Skeletal muscle tissue (tissue), 4 donors: ENCODE results near the gene NGB. TPM values are rescaled to one million over a fixed set of nuclear protein-coding genes. Genes with fewer than 3 reads are reported as not detected.
A peak's percentile ranks its signal among the peaks of the same experiment; 100 is the strongest.
"Not testable (repeated sequence)": the region's sequence is repeated elsewhere in the genome, so short reads cannot be mapped to it uniquely, and the experiment has no call there.

Experiments
- H3K27ac ChIP-seq: one replicate; pipeline ENCODE4 v1.7.0; 2013; ENCODE audit warnings: mild to moderate bottlenecking, low read depth, low read length, inconsistent platforms
- H3K27me3 ChIP-seq, 3 donors: one replicate each; pipeline ENCODE4 v1.7.0; 2013; ENCODE audit warnings: low read length in 3 of 3; ENCODE audit not compliant: control insufficient read depth in 3 of 3, insufficient read depth in 3 of 3
- H3K36me3 ChIP-seq, 3 donors: one replicate each; pipeline ENCODE4 v1.7.0; 2013; ENCODE audit warnings: low read length in 3 of 3; ENCODE audit not compliant: control insufficient read depth in 3 of 3, insufficient read depth in 3 of 3
- H3K4me1 ChIP-seq, 3 donors: one replicate each; pipeline ENCODE4 v1.7.0; 2013; ENCODE audit warnings: low read length in 3 of 3, mild to moderate bottlenecking in 3 of 3; ENCODE audit not compliant: control insufficient read depth in 3 of 3, insufficient read depth in 3 of 3
- H3K4me3 ChIP-seq, 3 donors: one replicate each; pipeline ENCODE4 v1.7.0; 2013; ENCODE audit warnings: low read length in 3 of 3
- H3K9ac ChIP-seq, 3 donors: one replicate each; pipeline ENCODE4 v1.7.0; 2013; ENCODE audit warnings: low read length in 3 of 3, mild to moderate bottlenecking in 3 of 3, moderate library complexity in 2 of 3, low read depth in 1 of 3
- H3K9me3 ChIP-seq, 3 donors: one replicate each; pipeline ENCODE4 v1.7.0; 2013; ENCODE audit warnings: low read length in 3 of 3; ENCODE audit not compliant: control insufficient read depth in 3 of 3
- total RNA-seq: library from RNA; depleted of rRNA; stranded (reverse); fragments of >200 nt; gene quantifications from one replicate; pipeline ENCODE4 v1.2.3, GENCODE V29; 2014
- donor health status: Osteomylitis.

NGB gene
- total RNA-seq, result not detected

- Histone ChIP-seq H3K27me3 (peaks cover 42 to 60% (median 56%) of the 10 kb centered on the region in 3 donors), H3K4me1 (peaks cover 0 to 6% (median 0%) of the 10 kb centered on the region in 3 donors), H3K4me3 (no peak within 1 kb of the TSS), H3K9me3 (peaks cover 0 to 3% (median 2%) of the 10 kb centered on the region in 3 donors), H3K36me3 (peaks cover 2 to 3% (median 2%) of the 10 kb centered on the region in 3 donors), H3K27ac (no peak within 1 kb of the TSS), H3K9ac (no peak within 1 kb of the TSS)
Measured at GRCh38 chr14:77271113-77271710, at the start of gene NGB. Gene NGB (minus strand): TSS chr14:77271206. CDS start chr14:77270937, 269 bp downstream.

- Histone ChIP-seq H3K9ac (peak within 1 kb of the TSS; percentile 90 to 96 (median 93)), H3K4me1 (peaks cover 38 to 51% (median 38%) of the 10 kb centered on the region in 3 donors), H3K36me3 (no peaks in the 10 kb centered on the region), H3K27me3 (no peaks in the 10 kb centered on the region), H3K4me3 (peak within 1 kb of the TSS; percentile 85 to 98 (median 97)), H3K27ac (peak within 1 kb of the TSS; percentile 87), H3K9me3 (no peaks in the 10 kb centered on the region)
Measured at GRCh38 chr14:77320238-77320935, 49.4 kb upstream of the NGB start, which contains the start of gene POMT2. Gene POMT2 (minus strand): TSS chr14:77320883. CDS start chr14:77320681, 202 bp downstream.

- Histone ChIP-seq H3K4me3 (peak overlapping the region in 1 of 3 donors; percentile 85), H3K27ac (no peak overlapping the region), H3K9ac (no peak overlapping the region), H3K36me3 (no peaks in the 10 kb centered on the region), H3K4me1 (peaks cover 47 to 60% (median 48%) of the 10 kb centered on the region in 3 donors), H3K27me3 (no peaks in the 10 kb centered on the region), H3K9me3 (no peaks in the 10 kb centered on the region)
Measured at GRCh38 chr14:77319422-77319821, 48.4 kb upstream of the NGB start.

GRCh38 chr14:77318756-77319155 lies 47.8 kb upstream of the NGB start:
- not testable (repeated sequence) for H3K9me3 ChIP-seq, H3K4me3 ChIP-seq, H3K36me3 ChIP-seq, H3K27ac ChIP-seq, H3K9ac ChIP-seq, H3K27me3 ChIP-seq
- H3K4me1 ChIP-seq, result peaks cover 53 to 67% (median 54%) of the 10 kb centered on the region in 3 donors

- Histone ChIP-seq H3K36me3 (no peaks in the 10 kb centered on the region), H3K27me3 (no peaks in the 10 kb centered on the region), H3K27ac (no peak overlapping the region), H3K4me1 (peaks cover 56 to 73% (median 60%) of the 10 kb centered on the region in 3 donors), H3K4me3 (no peak overlapping the region), H3K9me3 (no peaks in the 10 kb centered on the region), H3K9ac (no peak overlapping the region)
Measured at GRCh38 chr14:77318006-77318553, 47.1 kb upstream of the NGB start.

GRCh38 chr14:77316872-77317301 lies 45.9 kb upstream of the NGB start:
- Histone ChIP-seq H3K36me3 (no peaks in the 10 kb centered on the region), H3K27me3 (no peaks in the 10 kb centered on the region), H3K4me1 (peaks cover 52 to 69% (median 61%) of the 10 kb centered on the region in 3 donors), H3K9me3 (no peaks in the 10 kb centered on the region), H3K27ac (peak overlapping the region; percentile 59), H3K9ac (peak overlapping the region in 2 of 3 donors; percentile 36 to 73), H3K4me3 (peak overlapping the region in 1 of 3 donors; percentile 33)

GRCh38 chr14:77316195-77316505 lies 45.1 kb upstream of the NGB start:
- H3K4me3 ChIP-seq, result no peak overlapping the region
- no peaks in the 10 kb centered on the region for H3K27me3 ChIP-seq
- peaks cover 54 to 74% (median 68%) of the 10 kb centered on the region in 3 donors for H3K4me1 ChIP-seq
- no peaks in the 10 kb centered on the region for H3K9me3 ChIP-seq
- H3K9ac ChIP-seq, result peak overlapping the region in 2 of 3 donors; percentile 54 to 73
- H3K27ac ChIP-seq, result peak overlapping the region; percentile 59
- H3K36me3 ChIP-seq, result no peaks in the 10 kb centered on the region

GRCh38 chr14:77314539-77315457 lies 43.8 kb upstream of the NGB start:
- H3K4me3 ChIP-seq, result peak overlapping the region in 2 of 3 donors; percentile 11 to 15
- H3K4me1 ChIP-seq, result peaks cover 53 to 69% (median 62%) of the 10 kb centered on the region in 3 donors
- H3K9me3 ChIP-seq, result no peaks in the 10 kb centered on the region
- H3K27me3 ChIP-seq, result no peaks in the 10 kb centered on the region
- H3K27ac ChIP-seq, result peak overlapping the region; percentile 59
- H3K9ac ChIP-seq, result peak overlapping the region; percentile 54 to 73 (median 57)
- no peaks in the 10 kb centered on the region for H3K36me3 ChIP-seq

GRCh38 chr14:77314043-77314442 lies 43.0 kb upstream of the NGB start:
- H3K27ac ChIP-seq, result peak overlapping the region; percentile 59
- no peaks in the 10 kb centered on the region for H3K27me3 ChIP-seq
- H3K9ac ChIP-seq, result peak overlapping the region in 2 of 3 donors; percentile 1 to 10
- H3K4me3 ChIP-seq, result no peak overlapping the region
- H3K36me3 ChIP-seq, result no peaks in the 10 kb centered on the region
- H3K9me3 ChIP-seq, result no peaks in the 10 kb centered on the region
- peaks cover 47 to 62% (median 59%) of the 10 kb centered on the region in 3 donors for H3K4me1 ChIP-seq
